Left renal cortex interstitium (tissue), 4 donors: ENCODE data around the gene RHOT1. TPM values are rescaled to one million over a fixed set of nuclear protein-coding genes. Genes with fewer than 3 reads are reported as not detected.
A peak's percentile ranks its signal among the peaks of the same experiment; 100 is the strongest.
"Not testable (repeated sequence)": the region's sequence is repeated elsewhere in the genome, so short reads cannot be mapped to it uniquely, and the experiment has no call there.

Source experiments
- DNase-seq, 4 donors: peaks; one replicate each; pipeline ENCODE4 v3.0.0-alpha.2; 2013; ENCODE audit warnings: low read depth in 4 of 4, low spot score in 2 of 4, missing footprints in 1 of 4
- polyA plus RNA-seq, 4 donors: library from polyadenylated mRNA; unstranded; fragments of 120-200 nt; gene quantifications; one replicate each; pipeline ENCODE4 v1.2.1, GENCODE V29; 2013; ENCODE audit not compliant: insufficient read length in 4 of 4

RHOT1 gene
- polyA plus RNA-seq, 4 donors, result 46.0 to 61.2 (median 52.5) TPM

- no peak for DNase-seq
Observed at GRCh38 chr17:32123782-32124181, 18.5 kb upstream of the RHOT1 start.

GRCh38 chr17:32124985-32125847 lies 17.1 kb upstream of the RHOT1 start:
- DNase-seq, result no peak

GRCh38 chr17:32125848-32126153 lies 16.5 kb upstream of the RHOT1 start:
- DNase-seq, result no peak

- DNase-seq, result no peak
Observed at GRCh38 chr17:32126325-32126724, 16.0 kb upstream of the RHOT1 start.

- no peak for DNase-seq
Observed at GRCh38 chr17:32126746-32127145, 15.6 kb upstream of the RHOT1 start.

GRCh38 chr17:32127158-32127897 lies 15.0 kb upstream of the RHOT1 start:
- peak in 1 of 4 donors; percentile 24 for DNase-seq

GRCh38 chr17:32128470-32128869 lies 13.8 kb upstream of the RHOT1 start:
- not testable (repeated sequence) for DNase-seq

GRCh38 chr17:32135497-32136117 lies 6.7 kb upstream of the RHOT1 start:
- not testable (repeated sequence) for DNase-seq

GRCh38 chr17:32136856-32137255 lies 5.4 kb upstream of the RHOT1 start:
- no peak for DNase-seq

- DNase-seq, result not testable (repeated sequence)
Observed at GRCh38 chr17:32139504-32139903, 2.8 kb upstream of the RHOT1 start.

- peak in 2 of 4 donors; percentile 22 to 34 for DNase-seq
Observed at GRCh38 chr17:32141258-32141657, 1.0 kb upstream of the RHOT1 start.

- DNase-seq, result peak in 2 of 4 donors; percentile 11 to 13
Observed at GRCh38 chr17:32141679-32142037, 644 bp upstream of the RHOT1 start.

GRCh38 chr17:32142857-32143526 lies 690 bp downstream of the RHOT1 start:
- peak in 3 of 4 donors; percentile 19 to 31 (median 26) for DNase-seq

GRCh38 chr17:32143527-32143870 lies 1.2 kb downstream of the RHOT1 start:
- DNase-seq, result no peak

- not testable (repeated sequence) for DNase-seq
Observed at GRCh38 chr17:32144442-32144841, 2.1 kb downstream of the RHOT1 start.

- DNase-seq, result no peak
Observed at GRCh38 chr17:32148351-32148750, 6.0 kb downstream of the RHOT1 start.

GRCh38 chr17:32150358-32150757 lies 8.1 kb downstream of the RHOT1 start:
- no peak for DNase-seq

- DNase-seq, result no peak
Observed at GRCh38 chr17:32152130-32152529, 9.8 kb downstream of the RHOT1 start.

GRCh38 chr17:32155896-32156295 lies 13.6 kb downstream of the RHOT1 start:
- DNase-seq, result no peak

- DNase-seq, result no peak
Observed at GRCh38 chr17:32156656-32157055, 14.4 kb downstream of the RHOT1 start.

GRCh38 chr17:32157225-32157624 lies 14.9 kb downstream of the RHOT1 start:
- DNase-seq, result no peak
